Adrenal gland (tissue), 5 donors: ENCODE data around the gene FGFR3.

Experiments used
- CTCF ChIP-seq, 6 experiments: fragments of 450-650 bp in 4 of 6; fragments of 200-600 bp in 2 of 6; sonication (generic) in 1 of 6; IDR thresholded peaks; 1 replicate in 5 of 6; 2 replicates in 1 of 6; pipeline versions ENCODE4 v1.5.1 to v1.8.0; 2016 to 2021; ENCODE audit warnings: antibody characterized with exemption in 6 of 6, mild to moderate bottlenecking in 2 of 6, moderate library complexity in 1 of 6
- POLR2A ChIP-seq, 2 donors: fragments of 450-650 bp; IDR thresholded peaks; one replicate each; pipeline ENCODE4 v1.6.1; 2017; ENCODE audit warnings: antibody characterized with exemption in 2 of 2, mild to moderate bottlenecking in 2 of 2, moderate library complexity in 1 of 2
- donor health status: DM: no; HTN: no; CAD: no.

GRCh38 chr4:1807332-1807777 lies 14.3 kb downstream of the FGFR3 start:
- TF ChIP-seq POLR2A (IDR thresholded peaks at IDR 0.05): no peak
- no peak for TF ChIP-seq CTCF (IDR thresholded peaks at IDR 0.05)
